GM06990 (cell line): ENCODE measurements around the gene PPP1R27.

Experiments
- DNase-seq: peaks from one replicate; pipeline ENCODE4 v3.0.0-alpha.2; 2011; ENCODE audit not compliant: insufficient read length; ENCODE audit errors: extremely low read depth
- H3K27me3 ChIP-seq: replicated peaks from 2 replicates; pipeline ENCODE4 v1.6.0; 2011; ENCODE audit warnings: low read length; ENCODE audit not compliant: control insufficient read depth, insufficient read depth
- H3K36me3 ChIP-seq: 2 replicates; pipeline ENCODE4 v1.5.1; 2011; ENCODE audit warnings: low read length; ENCODE audit not compliant: control insufficient read depth, insufficient read depth
- H3K4me3 ChIP-seq: replicated peaks from 2 replicates; pipeline ENCODE4 v1.5.1; 2011; ENCODE audit warnings: low read depth, mild to moderate bottlenecking, control low read depth, low read length
- TF ChIP-seq, protein P1 (sequence below): IDR thresholded peaks from 2 replicates; pipeline ENCODE4 v1.5.1; 2011; ENCODE audit warnings: low read length, control low read depth, mild to moderate bottlenecking, inconsistent platforms; ENCODE audit not compliant: insufficient read depth, poor library complexity, severe bottlenecking

Gene PPP1R27

DNA sequence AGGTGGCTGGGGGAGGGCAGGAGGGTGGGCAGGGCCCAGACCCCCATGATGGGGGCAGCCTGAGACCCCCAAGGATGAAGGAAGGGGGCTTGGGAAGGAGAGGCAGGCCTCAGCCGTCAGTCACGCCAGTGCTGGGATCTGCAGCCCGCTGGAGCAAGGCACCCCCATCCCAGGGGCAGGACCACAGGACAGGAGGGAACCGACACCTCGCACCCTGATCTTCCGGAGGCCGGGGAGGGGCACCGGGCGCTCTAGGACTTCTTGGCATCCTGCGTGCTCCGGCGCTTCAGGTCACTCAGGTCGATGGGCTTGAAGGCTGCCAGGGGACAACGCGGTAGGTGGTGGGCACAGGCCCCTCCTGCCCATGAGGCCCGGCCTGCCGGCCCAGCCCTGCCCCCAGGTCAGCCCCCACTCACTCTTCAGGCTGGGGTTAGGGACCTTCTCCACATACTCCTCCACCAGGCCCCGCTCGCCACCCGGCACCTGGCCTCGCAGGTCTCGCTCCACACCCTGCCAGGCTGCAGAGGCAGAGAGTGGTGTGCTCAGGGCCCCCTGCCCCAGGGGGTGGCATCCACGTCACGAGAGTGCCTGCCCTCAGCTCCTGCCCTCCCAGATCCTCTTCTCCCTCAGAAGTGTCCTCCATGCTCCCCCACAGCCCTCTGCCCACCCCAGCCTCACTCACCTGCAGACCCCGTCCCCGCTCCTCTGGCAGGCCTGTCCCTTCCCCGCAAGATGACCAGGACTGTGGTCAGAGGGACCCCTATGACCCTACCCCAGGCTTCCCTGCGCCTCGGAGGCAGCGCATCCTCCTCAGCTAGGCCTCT lies 11.6 kb downstream of the PPP1R27 start:
- Histone ChIP-seq H3K36me3 (no peaks in the 10 kb centered on the region; the same call in 1 of the 2 replicates), H3K4me3 (no peak overlapping the region), H3K27me3 (no peaks in the 10 kb centered on the region)
- TF ChIP-seq, protein P1, sequence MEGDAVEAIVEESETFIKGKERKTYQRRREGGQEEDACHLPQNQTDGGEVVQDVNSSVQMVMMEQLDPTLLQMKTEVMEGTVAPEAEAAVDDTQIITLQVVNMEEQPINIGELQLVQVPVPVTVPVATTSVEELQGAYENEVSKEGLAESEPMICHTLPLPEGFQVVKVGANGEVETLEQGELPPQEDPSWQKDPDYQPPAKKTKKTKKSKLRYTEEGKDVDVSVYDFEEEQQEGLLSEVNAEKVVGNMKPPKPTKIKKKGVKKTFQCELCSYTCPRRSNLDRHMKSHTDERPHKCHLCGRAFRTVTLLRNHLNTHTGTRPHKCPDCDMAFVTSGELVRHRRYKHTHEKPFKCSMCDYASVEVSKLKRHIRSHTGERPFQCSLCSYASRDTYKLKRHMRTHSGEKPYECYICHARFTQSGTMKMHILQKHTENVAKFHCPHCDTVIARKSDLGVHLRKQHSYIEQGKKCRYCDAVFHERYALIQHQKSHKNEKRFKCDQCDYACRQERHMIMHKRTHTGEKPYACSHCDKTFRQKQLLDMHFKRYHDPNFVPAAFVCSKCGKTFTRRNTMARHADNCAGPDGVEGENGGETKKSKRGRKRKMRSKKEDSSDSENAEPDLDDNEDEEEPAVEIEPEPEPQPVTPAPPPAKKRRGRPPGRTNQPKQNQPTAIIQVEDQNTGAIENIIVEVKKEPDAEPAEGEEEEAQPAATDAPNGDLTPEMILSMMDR, result no peak
- no peak for DNase-seq

DNA sequence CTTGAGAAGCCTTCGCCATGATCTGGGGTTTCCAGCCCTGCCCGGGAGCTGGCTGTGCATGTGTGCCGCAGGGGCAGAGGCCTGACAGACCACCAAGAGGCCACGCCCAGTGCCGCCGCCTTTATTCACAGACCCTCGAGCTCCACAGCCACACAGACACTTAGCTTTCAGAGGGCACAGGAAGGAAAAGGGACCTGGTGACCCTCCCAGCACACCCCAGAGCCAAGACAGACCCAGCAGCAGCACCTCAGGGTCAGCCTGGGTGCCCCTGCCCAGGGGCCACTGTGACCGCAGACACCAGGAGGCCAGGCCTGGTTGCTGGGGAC lies 12.6 kb downstream of the PPP1R27 start:
- H3K36me3 ChIP-seq, result no peaks in the 10 kb centered on the region; the same call in 1 of the 2 replicates
- H3K27me3 ChIP-seq, result no peaks in the 10 kb centered on the region
- no peak for DNase-seq
- TF ChIP-seq, protein P1, result no peak
- no peak overlapping the region for H3K4me3 ChIP-seq

DNA sequence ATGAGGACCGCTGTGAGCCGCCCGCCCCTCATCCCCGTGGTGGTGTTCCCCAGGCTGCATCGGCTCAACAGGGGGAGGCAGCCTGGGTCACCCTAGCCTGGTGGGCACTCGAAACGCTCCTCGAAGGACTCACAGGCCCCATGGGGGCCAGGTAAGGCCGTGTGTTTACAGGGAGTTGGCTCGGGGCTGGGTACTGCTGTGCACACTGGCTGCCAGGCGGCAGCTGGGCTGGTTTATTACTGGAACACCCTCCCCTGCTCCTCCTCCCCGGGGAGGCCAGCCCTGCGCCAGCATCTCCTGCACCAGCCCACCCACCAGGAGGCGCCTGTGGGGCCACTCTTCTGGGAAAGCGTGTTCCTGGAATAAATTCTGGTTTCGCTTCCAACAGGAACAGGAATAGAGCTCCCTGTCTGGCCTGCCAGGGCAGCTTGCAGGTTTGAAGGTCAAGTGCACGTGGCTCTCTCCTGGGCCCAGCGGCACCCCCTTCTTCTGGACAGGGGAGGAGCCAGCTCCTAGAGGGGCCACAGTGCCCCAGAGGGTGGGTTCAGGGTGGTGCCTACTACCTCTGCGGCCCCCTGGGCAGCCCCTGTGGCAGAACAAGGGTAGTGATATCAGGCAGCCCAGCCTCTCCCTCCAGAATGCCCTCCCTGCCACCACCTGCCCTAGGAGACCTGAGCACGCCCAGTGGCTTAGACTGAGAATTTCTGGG lies 13.1 kb downstream of the PPP1R27 start:
- TF ChIP-seq, protein P1, result peak; percentile 31
- no peak for DNase-seq

DNA sequence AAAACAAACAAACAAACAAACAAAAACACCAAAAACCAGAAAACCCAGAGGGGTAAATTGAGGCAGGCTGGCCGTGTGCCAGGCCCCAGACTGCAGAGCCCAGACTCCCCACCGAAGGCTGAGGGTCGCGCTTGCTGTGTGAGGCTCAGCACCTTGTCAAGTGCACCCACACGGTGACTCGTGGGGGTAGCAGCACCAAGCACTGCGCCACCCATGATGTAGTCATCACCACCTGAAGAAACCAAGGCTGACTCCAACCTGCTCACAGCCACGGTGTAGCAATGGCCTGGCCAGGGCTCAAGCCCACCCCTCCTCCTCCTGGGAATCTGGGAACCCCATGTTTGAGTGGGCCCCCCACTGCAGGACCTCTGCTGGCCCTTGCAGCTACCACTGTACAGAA lies 13.7 kb downstream of the PPP1R27 start:
- H3K27me3 ChIP-seq, result no peaks in the 10 kb centered on the region
- DNase-seq, result no peak
- TF ChIP-seq, protein P1, result no peak
- H3K4me3 ChIP-seq, result no peak overlapping the region
- H3K36me3 ChIP-seq, result no peaks in the 10 kb centered on the region; the same call in 1 of the 2 replicates

More for the DNA sequence above, 13.1 kb downstream of the PPP1R27 start:
- Histone ChIP-seq H3K4me3 (no peak overlapping the region), H3K27me3 (no peaks in the 10 kb centered on the region), H3K36me3 (no peaks in the 10 kb centered on the region; the same call in 1 of the 2 replicates)

DNA sequence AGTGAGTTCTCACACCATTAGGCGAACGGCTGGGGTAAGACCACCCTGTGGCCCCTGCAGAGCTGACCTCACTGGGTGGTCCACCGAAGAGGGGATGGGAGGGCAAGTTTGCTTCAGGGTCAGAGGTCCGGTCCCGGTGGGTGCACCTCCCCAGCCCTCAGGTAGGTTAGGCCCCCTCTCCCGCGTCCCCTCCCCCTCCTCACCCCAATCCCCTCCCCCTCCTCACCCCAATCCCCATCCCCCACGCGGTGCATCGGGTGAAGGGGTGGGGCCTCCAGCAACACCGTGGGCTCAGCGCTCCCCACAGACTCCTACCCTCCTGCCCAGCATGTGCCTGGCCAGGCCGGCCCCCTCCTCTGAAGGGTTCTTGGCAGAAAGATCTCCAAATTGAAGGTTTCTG lies 15.1 kb downstream of the PPP1R27 start:
- TF ChIP-seq, protein P1, result no peak
- Histone ChIP-seq H3K36me3 (no peaks in the 10 kb centered on the region; the same call in 1 of the 2 replicates), H3K27me3 (no peaks in the 10 kb centered on the region), H3K4me3 (no peak overlapping the region)
- no peak for DNase-seq
